Endothelial cell of umbilical vein (primary cell): ENCODE data around the gene IRF2BP1.

Experiments
- EZH2 ChIP-seq: IDR thresholded peaks from 2 replicates; pipeline ENCODE4 v1.6.1; 2012; ENCODE audit warnings: borderline replicate concordance, low read depth, mild to moderate bottlenecking, moderate library complexity, low read length, inconsistent platforms; ENCODE audit not compliant: severe bottlenecking
- FOS ChIP-seq: IDR thresholded peaks from 2 replicates; pipeline ENCODE4 v1.6.1; 2011; ENCODE audit warnings: mild to moderate bottlenecking, low read length, moderate library complexity, borderline replicate concordance; ENCODE audit not compliant: insufficient read depth
- MYC ChIP-seq: IDR thresholded peaks from one replicate; pipeline ENCODE4 v1.6.1; 2011; ENCODE audit warnings: mild to moderate bottlenecking, low read depth, low read length
- POLR2A ChIP-seq: IDR thresholded peaks from 2 replicates; pipeline ENCODE4 v1.6.1; 2012; ENCODE audit warnings: low read depth, mild to moderate bottlenecking, control low read depth, low read length
- POLR2AphosphoS5 ChIP-seq: IDR thresholded peaks from 2 replicates; pipeline ENCODE4 v1.6.1; 2012; ENCODE audit warnings: low read depth, mild to moderate bottlenecking, control low read depth, low read length, moderate library complexity; ENCODE audit not compliant: insufficient read depth
- TF ChIP-seq, protein P1 (sequence below), 2 donors: IDR thresholded peaks; 1 replicate in 1 of 2; 2 replicates in 1 of 2; pipeline ENCODE4 v1.5.1; 2011; ENCODE audit warnings: low read length in 2 of 2, mild to moderate bottlenecking in 2 of 2, moderate library complexity in 2 of 2, control low read depth in 1 of 2, inconsistent platforms in 1 of 2, low read depth in 1 of 2; ENCODE audit not compliant: insufficient read depth in 1 of 2; ENCODE audit errors: extremely low read depth in 1 of 2
- TF ChIP-seq, protein P2 (sequence below): IDR thresholded peaks from 2 replicates; pipeline ENCODE4 v1.6.1; 2011; ENCODE audit not compliant: insufficient read depth, insufficient read length

DNA sequence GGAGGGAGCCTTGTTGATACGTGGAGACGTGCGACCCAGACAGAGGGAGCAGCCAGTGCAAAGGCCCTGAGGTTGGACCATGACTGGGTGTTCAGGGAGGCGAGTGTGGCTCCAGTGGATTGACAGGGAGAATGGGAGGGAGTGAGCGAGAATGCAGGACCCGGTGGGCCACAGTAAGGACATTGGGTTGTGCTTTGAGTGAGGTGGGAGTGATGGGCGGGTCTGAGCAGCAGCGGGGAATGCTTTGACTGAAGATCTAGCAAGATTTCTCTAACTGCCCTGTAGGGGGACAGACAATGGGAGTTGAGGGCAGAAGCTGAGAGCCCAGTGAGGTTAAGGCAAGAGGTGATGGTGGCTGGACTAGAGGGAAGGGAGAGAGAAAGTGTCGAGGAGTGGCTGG lies 36.3 kb upstream of the IRF2BP1 start:
- TF ChIP-seq, protein P1, sequence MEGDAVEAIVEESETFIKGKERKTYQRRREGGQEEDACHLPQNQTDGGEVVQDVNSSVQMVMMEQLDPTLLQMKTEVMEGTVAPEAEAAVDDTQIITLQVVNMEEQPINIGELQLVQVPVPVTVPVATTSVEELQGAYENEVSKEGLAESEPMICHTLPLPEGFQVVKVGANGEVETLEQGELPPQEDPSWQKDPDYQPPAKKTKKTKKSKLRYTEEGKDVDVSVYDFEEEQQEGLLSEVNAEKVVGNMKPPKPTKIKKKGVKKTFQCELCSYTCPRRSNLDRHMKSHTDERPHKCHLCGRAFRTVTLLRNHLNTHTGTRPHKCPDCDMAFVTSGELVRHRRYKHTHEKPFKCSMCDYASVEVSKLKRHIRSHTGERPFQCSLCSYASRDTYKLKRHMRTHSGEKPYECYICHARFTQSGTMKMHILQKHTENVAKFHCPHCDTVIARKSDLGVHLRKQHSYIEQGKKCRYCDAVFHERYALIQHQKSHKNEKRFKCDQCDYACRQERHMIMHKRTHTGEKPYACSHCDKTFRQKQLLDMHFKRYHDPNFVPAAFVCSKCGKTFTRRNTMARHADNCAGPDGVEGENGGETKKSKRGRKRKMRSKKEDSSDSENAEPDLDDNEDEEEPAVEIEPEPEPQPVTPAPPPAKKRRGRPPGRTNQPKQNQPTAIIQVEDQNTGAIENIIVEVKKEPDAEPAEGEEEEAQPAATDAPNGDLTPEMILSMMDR (IDR thresholded peaks at IDR 0.05; ENCODE audit: extremely low read depth in 1 of 2, insufficient read depth in 1 of 2, low read depth in 1 of 2, low read length in 2 of 2): peak in 1 of 2 donors; percentile 30
- TF ChIP-seq POLR2AphosphoS5 (no peak), FOS (no peak), POLR2A (no peak), EZH2 (no peak), MYC (no peak)
- TF ChIP-seq, protein P2, sequence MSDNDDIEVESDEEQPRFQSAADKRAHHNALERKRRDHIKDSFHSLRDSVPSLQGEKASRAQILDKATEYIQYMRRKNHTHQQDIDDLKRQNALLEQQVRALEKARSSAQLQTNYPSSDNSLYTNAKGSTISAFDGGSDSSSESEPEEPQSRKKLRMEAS: no peak
